Measurements from ENCODE around the gene FAH.
"Not testable (repeated sequence)": the region's sequence is repeated elsewhere in the genome, so short reads cannot be mapped to it uniquely, and the experiment has no call there.

The FAH gene

DNA sequence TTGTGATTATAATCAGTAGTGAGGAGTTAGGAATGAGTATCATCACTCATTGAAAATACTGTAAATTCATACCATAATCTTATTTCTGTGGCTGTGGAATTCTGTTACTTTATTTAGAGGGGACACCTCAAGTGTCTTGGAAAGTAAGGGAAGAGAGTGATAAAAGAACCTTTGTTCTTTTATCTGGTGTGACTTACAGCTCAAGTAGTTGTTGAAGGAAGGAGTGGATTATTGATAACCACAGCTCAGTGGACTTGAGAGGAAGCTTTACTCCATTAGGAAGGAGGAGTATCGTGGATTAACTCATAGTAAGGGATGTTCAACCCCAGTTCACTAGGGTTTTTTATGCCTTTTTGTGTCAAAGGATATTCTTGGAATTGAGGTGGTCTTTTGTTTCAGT is 32.2 kb upstream of the FAH start:
- ATAC-seq = no peak
- TF ChIP-seq TCF4 (CRISPR knock-in tag; IDR thresholded peaks at IDR 0.05; ENCODE audit: borderline replicate concordance) (no peak), PPARA (CRISPR knock-in tag; IDR thresholded peaks at IDR 0.05; ENCODE audit: borderline replicate concordance) (no peak)

DNA sequence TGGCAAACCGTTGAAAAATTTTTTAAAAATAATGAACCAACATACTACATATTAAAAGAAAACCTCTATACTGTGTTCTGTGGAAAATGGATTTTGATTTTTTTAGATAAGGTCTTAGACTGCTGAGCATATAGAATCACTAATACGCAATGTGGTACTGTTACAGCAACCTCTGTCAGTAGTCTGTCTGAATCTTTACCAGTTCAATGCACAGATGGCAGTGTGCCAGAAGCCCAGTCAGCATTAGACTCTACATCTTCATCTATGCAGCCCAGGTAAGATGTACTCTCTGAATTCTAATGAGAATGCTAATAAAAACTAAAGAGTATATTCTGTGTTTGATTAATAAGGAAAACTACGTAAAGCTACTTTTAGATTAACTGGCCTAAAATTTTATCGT is 31.3 kb upstream of the FAH start:
- TF ChIP-seq RARB (CRISPR knock-in tag; IDR thresholded peaks at IDR 0.05) (no peak), ZFP3 (CRISPR knock-in tag; IDR thresholded peaks at IDR 0.05) (no peak), GLIS3 (CRISPR knock-in tag; IDR thresholded peaks at IDR 0.05) (no peak), ZNF8 (CRISPR knock-in tag; IDR thresholded peaks at IDR 0.05) (no peak), ZNF565 (CRISPR knock-in tag; conservative IDR thresholded peaks at IDR 0.05; ENCODE audit: low read depth) (no peak), ESRRG (CRISPR knock-in tag; IDR thresholded peaks at IDR 0.05) (no peak), ISL1 (CRISPR knock-in tag; IDR thresholded peaks at IDR 0.05) (no peak), PPARA (CRISPR knock-in tag; IDR thresholded peaks at IDR 0.05; ENCODE audit: borderline replicate concordance) (no peak), TOX (CRISPR knock-in tag; IDR thresholded peaks at IDR 0.05; ENCODE audit: borderline replicate concordance) (no peak), SNAI2 (CRISPR knock-in tag; IDR thresholded peaks at IDR 0.05) (no peak), ZFP30 (CRISPR knock-in tag; IDR thresholded peaks at IDR 0.05) (no peak), BACH2 (CRISPR knock-in tag; IDR thresholded peaks at IDR 0.05; ENCODE audit: borderline replicate concordance) (no peak), ZNF70 (CRISPR knock-in tag; IDR thresholded peaks at IDR 0.05) (no peak), ARNTL (CRISPR knock-in tag; IDR thresholded peaks at IDR 0.05; ENCODE audit: borderline replicate concordance, low read depth) (no peak), ZC3H10 (CRISPR knock-in tag; IDR thresholded peaks at IDR 0.05) (no peak)
- TF ChIP-seq, protein P1, sequence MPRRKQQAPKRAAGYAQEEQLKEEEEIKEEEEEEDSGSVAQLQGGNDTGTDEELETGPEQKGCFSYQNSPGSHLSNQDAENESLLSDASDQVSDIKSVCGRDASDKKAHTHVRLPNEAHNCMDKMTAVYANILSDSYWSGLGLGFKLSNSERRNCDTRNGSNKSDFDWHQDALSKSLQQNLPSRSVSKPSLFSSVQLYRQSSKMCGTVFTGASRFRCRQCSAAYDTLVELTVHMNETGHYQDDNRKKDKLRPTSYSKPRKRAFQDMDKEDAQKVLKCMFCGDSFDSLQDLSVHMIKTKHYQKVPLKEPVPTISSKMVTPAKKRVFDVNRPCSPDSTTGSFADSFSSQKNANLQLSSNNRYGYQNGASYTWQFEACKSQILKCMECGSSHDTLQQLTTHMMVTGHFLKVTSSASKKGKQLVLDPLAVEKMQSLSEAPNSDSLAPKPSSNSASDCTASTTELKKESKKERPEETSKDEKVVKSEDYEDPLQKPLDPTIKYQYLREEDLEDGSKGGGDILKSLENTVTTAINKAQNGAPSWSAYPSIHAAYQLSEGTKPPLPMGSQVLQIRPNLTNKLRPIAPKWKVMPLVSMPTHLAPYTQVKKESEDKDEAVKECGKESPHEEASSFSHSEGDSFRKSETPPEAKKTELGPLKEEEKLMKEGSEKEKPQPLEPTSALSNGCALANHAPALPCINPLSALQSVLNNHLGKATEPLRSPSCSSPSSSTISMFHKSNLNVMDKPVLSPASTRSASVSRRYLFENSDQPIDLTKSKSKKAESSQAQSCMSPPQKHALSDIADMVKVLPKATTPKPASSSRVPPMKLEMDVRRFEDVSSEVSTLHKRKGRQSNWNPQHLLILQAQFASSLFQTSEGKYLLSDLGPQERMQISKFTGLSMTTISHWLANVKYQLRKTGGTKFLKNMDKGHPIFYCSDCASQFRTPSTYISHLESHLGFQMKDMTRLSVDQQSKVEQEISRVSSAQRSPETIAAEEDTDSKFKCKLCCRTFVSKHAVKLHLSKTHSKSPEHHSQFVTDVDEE (CRISPR knock-in tag; IDR thresholded peaks at IDR 0.05) = no peak
- TF ChIP-seq, protein P2, sequence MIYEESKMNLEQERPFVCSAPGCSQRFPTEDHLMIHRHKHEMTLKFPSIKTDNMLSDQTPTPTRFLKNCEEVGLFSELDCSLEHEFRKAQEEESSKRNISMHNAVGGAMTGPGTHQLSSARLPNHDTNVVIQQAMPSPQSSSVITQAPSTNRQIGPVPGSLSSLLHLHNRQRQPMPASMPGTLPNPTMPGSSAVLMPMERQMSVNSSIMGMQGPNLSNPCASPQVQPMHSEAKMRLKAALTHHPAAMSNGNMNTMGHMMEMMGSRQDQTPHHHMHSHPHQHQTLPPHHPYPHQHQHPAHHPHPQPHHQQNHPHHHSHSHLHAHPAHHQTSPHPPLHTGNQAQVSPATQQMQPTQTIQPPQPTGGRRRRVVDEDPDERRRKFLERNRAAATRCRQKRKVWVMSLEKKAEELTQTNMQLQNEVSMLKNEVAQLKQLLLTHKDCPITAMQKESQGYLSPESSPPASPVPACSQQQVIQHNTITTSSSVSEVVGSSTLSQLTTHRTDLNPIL (CRISPR knock-in tag; IDR thresholded peaks at IDR 0.05; ENCODE audit: low read depth) = no peak
- TF ChIP-seq, protein P3, sequence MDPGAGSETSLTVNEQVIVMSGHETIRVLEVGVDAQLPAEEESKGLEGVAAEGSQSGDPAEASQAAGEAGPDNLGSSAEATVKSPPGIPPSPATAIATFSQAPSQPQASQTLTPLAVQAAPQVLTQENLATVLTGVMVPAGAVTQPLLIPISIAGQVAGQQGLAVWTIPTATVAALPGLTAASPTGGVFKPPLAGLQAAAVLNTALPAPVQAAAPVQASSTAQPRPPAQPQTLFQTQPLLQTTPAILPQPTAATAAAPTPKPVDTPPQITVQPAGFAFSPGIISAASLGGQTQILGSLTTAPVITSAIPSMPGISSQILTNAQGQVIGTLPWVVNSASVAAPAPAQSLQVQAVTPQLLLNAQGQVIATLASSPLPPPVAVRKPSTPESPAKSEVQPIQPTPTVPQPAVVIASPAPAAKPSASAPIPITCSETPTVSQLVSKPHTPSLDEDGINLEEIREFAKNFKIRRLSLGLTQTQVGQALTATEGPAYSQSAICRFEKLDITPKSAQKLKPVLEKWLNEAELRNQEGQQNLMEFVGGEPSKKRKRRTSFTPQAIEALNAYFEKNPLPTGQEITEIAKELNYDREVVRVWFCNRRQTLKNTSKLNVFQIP (CRISPR knock-in tag; IDR thresholded peaks at IDR 0.05; ENCODE audit: borderline replicate concordance, low read depth) = no peak
- TF ChIP-seq, protein P4, sequence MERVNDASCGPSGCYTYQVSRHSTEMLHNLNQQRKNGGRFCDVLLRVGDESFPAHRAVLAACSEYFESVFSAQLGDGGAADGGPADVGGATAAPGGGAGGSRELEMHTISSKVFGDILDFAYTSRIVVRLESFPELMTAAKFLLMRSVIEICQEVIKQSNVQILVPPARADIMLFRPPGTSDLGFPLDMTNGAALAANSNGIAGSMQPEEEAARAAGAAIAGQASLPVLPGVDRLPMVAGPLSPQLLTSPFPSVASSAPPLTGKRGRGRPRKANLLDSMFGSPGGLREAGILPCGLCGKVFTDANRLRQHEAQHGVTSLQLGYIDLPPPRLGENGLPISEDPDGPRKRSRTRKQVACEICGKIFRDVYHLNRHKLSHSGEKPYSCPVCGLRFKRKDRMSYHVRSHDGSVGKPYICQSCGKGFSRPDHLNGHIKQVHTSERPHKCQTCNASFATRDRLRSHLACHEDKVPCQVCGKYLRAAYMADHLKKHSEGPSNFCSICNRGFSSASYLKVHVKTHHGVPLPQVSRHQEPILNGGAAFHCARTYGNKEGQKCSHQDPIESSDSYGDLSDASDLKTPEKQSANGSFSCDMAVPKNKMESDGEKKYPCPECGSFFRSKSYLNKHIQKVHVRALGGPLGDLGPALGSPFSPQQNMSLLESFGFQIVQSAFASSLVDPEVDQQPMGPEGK (CRISPR knock-in tag; IDR thresholded peaks at IDR 0.05; ENCODE audit: borderline replicate concordance) = no peak
- TF ChIP-seq, protein P5, sequence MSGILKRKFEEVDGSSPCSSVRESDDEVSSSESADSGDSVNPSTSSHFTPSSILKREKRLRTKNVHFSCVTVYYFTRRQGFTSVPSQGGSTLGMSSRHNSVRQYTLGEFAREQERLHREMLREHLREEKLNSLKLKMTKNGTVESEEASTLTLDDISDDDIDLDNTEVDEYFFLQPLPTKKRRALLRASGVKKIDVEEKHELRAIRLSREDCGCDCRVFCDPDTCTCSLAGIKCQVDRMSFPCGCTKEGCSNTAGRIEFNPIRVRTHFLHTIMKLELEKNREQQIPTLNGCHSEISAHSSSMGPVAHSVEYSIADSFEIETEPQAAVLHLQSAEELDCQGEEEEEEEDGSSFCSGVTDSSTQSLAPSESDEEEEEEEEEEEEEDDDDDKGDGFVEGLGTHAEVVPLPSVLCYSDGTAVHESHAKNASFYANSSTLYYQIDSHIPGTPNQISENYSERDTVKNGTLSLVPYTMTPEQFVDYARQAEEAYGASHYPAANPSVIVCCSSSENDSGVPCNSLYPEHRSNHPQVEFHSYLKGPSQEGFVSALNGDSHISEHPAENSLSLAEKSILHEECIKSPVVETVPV (CRISPR knock-in tag; IDR thresholded peaks at IDR 0.05) = no peak
- ATAC-seq = no peak

DNA sequence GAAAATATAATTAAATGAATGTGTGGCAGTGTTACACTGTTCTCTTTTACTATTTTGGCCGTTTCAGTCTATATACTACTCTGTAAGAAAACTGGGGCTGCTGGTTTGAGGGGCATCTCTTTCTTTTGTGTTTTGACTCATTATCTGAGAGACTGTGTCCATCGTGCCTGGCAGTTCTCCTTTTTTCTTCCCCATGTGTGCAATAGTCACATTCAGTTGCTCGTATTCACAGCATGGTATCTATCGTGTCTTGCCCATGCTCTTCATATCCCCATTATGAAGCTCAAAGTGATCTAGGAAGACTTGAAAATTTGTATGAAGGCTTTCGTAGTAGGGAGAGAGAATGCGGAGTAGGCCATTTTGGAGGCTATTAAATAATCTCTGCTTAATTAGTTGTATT is 29.8 kb upstream of the FAH start:
- TF ChIP-seq ZNF8 (CRISPR knock-in tag; IDR thresholded peaks at IDR 0.05) (no peak), ZNF70 (CRISPR knock-in tag; IDR thresholded peaks at IDR 0.05) (no peak), ISL1 (CRISPR knock-in tag; IDR thresholded peaks at IDR 0.05) (no peak), RARB (CRISPR knock-in tag; IDR thresholded peaks at IDR 0.05) (no peak), ZFP3 (CRISPR knock-in tag; IDR thresholded peaks at IDR 0.05) (no peak), ZNF565 (CRISPR knock-in tag; conservative IDR thresholded peaks at IDR 0.05; ENCODE audit: low read depth) (no peak), ESRRG (CRISPR knock-in tag; IDR thresholded peaks at IDR 0.05) (no peak), ZC3H10 (CRISPR knock-in tag; IDR thresholded peaks at IDR 0.05) (no peak)
- TF ChIP-seq, protein P3 (CRISPR knock-in tag; IDR thresholded peaks at IDR 0.05; ENCODE audit: borderline replicate concordance, low read depth) = no peak
- TF ChIP-seq, protein P1 (CRISPR knock-in tag; IDR thresholded peaks at IDR 0.05) = no peak
- no peak for ATAC-seq

DNA sequence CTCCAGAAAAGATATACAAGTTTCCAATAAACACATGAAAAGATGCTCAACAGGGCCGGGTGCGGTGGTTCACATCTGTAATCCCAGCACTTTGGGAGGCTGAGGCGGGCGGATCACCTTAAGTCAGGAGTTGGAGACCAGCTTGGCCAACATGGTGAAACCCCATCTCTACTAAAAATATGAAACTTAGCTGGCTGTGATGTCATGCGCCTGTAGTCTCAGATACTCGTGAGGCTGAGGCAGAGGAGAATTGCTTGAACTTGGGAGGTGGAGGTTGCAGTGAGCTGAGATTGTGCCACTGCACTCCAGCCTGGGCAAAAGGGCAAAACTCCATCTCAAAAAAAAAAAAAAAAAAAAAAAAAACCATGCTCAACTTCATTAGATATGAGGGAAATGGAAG is 25.5 kb upstream of the FAH start:
- not testable (repeated sequence) for ATAC-seq
